Endothelial cell (in vitro differentiated cells): ENCODE results near the gene SLC8A2. TPM values are rescaled to one million over a fixed set of nuclear protein-coding genes. Genes with fewer than 3 reads are reported as not detected.

ENCODE experiments used
- DNase-seq: peaks from one replicate; pipeline ENCODE4 v3.0.0; 2021; ENCODE audit warnings: low spot score
- H3K27ac Mint-ChIP-seq: one replicate; pipeline ENCODE4 v1.8.0; 2021; ENCODE audit warnings: mixed read lengths, inconsistent platforms; ENCODE audit not compliant: unreplicated experiment
- H3K27me3 Mint-ChIP-seq: one replicate; pipeline ENCODE4 v1.8.0; 2021; ENCODE audit warnings: mild to moderate bottlenecking, moderate library complexity, mixed read lengths, inconsistent platforms; ENCODE audit not compliant: unreplicated experiment
- H3K36me3 Mint-ChIP-seq: one replicate; pipeline ENCODE4 v1.8.0; 2021; ENCODE audit warnings: mild to moderate bottlenecking, low read depth, mixed read lengths, inconsistent platforms; ENCODE audit not compliant: unreplicated experiment
- H3K4me1 Mint-ChIP-seq: one replicate; pipeline ENCODE4 v1.8.0; 2021; ENCODE audit warnings: mild to moderate bottlenecking, mixed read lengths, inconsistent platforms; ENCODE audit not compliant: unreplicated experiment
- H3K4me3 Mint-ChIP-seq: one replicate; pipeline ENCODE4 v1.8.0; 2021; ENCODE audit warnings: mild to moderate bottlenecking, mixed read lengths, inconsistent platforms; ENCODE audit not compliant: unreplicated experiment
- H3K9me3 Mint-ChIP-seq: one replicate; pipeline ENCODE4 v1.8.0; 2021; ENCODE audit warnings: mixed read lengths, inconsistent platforms; ENCODE audit not compliant: unreplicated experiment
- total RNA-seq: library from RNA; stranded (reverse); fragmentation: NEBNext Ultra II Directional; extraction: Animal tissue kit (Norgen Biotek cat#: 25700); gene quantifications from one replicate; pipeline ENCODE4 v1.2.1, GENCODE V29; 2021; ENCODE audit not compliant: unreplicated experiment
- TF ChIP-seq, protein P1 (sequence below): fragments of 200-600 bp; sonication (generic); IDR thresholded peaks from one replicate; pipeline ENCODE4 v1.5.0; 2021; ENCODE audit warnings: antibody characterized with exemption; ENCODE audit not compliant: unreplicated experiment

The SLC8A2 gene
- total RNA-seq, 1 donor from 2014 or later = 0.80 TPM

DNA sequence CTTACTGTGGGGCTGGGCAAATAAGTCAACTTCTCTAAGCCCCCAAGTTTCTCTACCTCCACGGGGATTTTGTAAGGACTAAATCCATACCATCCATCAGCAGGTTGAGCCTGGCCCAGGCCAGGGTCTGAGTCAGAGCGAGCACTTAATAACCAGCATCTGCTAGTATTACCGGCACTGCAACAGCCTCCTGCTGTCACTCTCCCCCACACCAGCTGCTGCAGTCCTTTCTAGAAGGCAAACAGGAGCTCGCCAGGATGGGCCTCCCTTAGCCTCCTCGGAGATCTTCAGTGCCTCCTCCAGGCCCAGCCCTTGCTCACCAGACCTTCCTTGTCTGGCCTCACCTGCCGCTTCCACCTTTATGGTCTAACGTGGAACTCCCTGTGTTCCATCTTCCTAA, 40.0 kb upstream of the SLC8A2 start:
- H3K27me3 Mint-ChIP-seq = peaks cover 13% of the 10 kb centered on the region
- H3K36me3 Mint-ChIP-seq = peaks cover 10% of the 10 kb centered on the region
- TF ChIP-seq, protein P1, sequence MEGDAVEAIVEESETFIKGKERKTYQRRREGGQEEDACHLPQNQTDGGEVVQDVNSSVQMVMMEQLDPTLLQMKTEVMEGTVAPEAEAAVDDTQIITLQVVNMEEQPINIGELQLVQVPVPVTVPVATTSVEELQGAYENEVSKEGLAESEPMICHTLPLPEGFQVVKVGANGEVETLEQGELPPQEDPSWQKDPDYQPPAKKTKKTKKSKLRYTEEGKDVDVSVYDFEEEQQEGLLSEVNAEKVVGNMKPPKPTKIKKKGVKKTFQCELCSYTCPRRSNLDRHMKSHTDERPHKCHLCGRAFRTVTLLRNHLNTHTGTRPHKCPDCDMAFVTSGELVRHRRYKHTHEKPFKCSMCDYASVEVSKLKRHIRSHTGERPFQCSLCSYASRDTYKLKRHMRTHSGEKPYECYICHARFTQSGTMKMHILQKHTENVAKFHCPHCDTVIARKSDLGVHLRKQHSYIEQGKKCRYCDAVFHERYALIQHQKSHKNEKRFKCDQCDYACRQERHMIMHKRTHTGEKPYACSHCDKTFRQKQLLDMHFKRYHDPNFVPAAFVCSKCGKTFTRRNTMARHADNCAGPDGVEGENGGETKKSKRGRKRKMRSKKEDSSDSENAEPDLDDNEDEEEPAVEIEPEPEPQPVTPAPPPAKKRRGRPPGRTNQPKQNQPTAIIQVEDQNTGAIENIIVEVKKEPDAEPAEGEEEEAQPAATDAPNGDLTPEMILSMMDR = no peak
- H3K4me3 Mint-ChIP-seq = peak overlapping the region; percentile 99
- no peak overlapping the region for H3K27ac Mint-ChIP-seq
- H3K4me1 Mint-ChIP-seq = peaks cover 34% of the 10 kb centered on the region
- H3K9me3 Mint-ChIP-seq = no peaks in the 10 kb centered on the region
- no peak for DNase-seq

DNA sequence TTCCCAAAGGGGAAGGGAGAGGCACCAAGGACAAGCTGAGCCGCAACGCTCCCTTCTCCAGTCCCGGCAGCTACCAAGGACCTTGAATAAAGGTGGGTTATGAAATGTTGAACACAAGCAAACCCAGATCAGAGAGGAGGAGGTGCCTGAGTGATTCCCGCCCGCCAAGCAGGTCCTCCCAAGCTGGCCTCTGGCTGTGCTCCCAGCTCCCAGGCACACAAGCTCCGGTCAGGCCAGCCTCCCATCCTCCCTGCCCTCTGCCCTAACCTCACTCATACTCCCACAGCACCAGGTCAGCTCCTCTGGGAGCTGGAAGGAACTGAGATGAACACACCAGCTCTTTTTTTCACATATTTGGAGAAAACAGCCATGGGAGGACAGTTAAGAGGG, 39.4 kb upstream of the SLC8A2 start:
- Mint-ChIP-seq H3K27me3 (peaks cover 13% of the 10 kb centered on the region), H3K36me3 (peaks cover 10% of the 10 kb centered on the region), H3K4me3 (no peak overlapping the region), H3K27ac (no peak overlapping the region), H3K9me3 (no peaks in the 10 kb centered on the region), H3K4me1 (peaks cover 34% of the 10 kb centered on the region)
- DNase-seq = no peak
- TF ChIP-seq, protein P1 = no peak

DNA sequence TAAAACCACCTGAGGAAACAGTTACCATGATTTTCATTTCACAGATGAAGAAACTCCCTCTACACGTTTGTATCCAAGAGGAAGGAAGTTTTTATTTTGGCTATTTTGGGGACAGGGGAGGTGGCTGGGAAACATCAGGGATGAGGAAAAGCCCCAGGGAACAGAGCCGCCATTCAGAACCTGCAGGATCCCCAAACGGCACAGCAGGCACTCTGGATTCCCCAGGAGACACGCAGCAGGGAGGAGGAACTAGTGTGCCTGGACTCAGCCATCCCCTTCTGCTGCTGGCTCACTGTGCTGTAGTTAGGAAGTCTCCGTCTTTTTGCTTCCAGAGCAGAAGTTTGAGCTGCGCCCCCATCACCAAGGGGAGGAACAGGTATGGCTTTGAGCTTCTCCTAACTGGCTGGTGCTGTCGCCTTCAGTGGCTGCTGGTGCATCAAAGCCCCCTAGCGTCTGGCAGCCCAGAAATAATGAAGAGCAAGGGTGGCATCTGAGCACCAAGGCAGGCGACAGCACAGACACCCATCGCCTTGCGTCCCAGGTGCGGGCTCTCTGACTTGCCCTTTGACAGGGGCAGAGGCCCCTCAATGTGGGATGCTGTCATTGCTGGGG, 38.9 kb upstream of the SLC8A2 start:
- peaks cover 13% of the 10 kb centered on the region for H3K27me3 Mint-ChIP-seq
- H3K27ac Mint-ChIP-seq = peak overlapping the region; percentile 59
- TF ChIP-seq, protein P1 = no peak
- no peaks in the 10 kb centered on the region for H3K9me3 Mint-ChIP-seq
- peaks cover 34% of the 10 kb centered on the region for H3K4me1 Mint-ChIP-seq
- DNase-seq = no peak
- peaks cover 10% of the 10 kb centered on the region for H3K36me3 Mint-ChIP-seq
- H3K4me3 Mint-ChIP-seq = peak overlapping the region; percentile 66

DNA sequence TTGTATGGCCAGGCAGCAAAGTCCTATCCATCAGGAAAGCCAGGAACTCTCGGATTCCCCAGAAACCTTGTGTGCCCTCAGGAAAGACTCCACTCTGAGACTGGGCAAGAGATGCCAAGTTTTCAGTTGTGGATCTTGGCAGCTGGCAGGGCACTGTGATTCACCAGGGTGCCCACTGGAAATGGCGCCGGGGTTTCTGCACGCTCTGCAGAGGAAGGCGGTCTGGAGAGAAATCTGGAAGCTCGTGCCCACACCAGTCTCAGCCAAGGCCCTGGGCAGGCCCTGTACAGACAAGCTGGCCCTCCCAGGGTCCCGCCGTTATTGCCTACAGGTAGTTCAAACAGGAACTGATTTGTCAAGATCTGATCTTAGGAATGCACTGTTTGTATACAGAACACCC, 38.3 kb upstream of the SLC8A2 start:
- H3K27me3 Mint-ChIP-seq = peaks cover 13% of the 10 kb centered on the region
- no peak for DNase-seq
- no peaks in the 10 kb centered on the region for H3K9me3 Mint-ChIP-seq
- peaks cover 34% of the 10 kb centered on the region for H3K4me1 Mint-ChIP-seq
- peak overlapping the region; percentile 59 for H3K27ac Mint-ChIP-seq
- peak overlapping the region; percentile 66 for H3K4me3 Mint-ChIP-seq
- peaks cover 10% of the 10 kb centered on the region for H3K36me3 Mint-ChIP-seq
- TF ChIP-seq, protein P1 = no peak

DNA sequence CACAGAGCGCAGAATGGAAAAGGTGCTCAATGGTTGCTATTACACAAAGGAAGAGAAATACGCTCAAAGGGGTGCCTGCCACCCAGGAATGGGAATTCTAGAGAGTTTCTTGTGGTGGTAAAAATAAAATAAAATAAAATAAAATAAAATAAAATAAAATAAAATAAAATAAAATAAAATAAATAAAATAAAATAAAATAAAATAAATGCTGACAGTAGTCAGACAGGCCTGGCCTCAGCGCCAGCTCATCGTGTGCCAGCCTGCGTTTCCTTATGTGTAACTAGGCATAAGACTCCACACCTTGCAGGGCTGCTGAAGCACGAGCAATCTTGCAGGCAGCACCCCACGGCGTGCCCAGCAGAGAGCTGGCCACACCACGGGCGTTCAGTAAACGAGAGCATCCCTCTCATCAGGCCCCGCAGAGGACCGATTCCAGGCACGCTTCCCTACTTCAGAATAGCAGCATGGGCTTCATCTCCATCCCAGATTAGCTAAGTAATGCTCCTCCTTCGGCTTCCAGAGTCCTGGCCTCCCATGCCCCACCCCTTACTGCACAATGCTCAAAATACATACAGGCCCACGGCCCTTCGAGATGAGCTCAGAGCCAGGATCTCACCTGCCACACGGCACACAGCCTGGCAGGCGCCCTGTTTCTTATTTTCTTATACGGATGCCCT, 37.6 kb upstream of the SLC8A2 start:
- TF ChIP-seq, protein P1 = no peak
- DNase-seq = no peak
- Mint-ChIP-seq H3K36me3 (peaks cover 10% of the 10 kb centered on the region), H3K4me3 (no peak overlapping the region), H3K27me3 (peaks cover 13% of the 10 kb centered on the region), H3K4me1 (peaks cover 28% of the 10 kb centered on the region), H3K9me3 (no peaks in the 10 kb centered on the region), H3K27ac (no peak overlapping the region)
